Activated T-cell treated with anti-CD3 and anti-CD28 coated beads, Interleukin-2, amount 50 U/mL, for 72 hours (primary cell): ENCODE data around the gene STAB1. TPM values are rescaled to one million over a fixed set of nuclear protein-coding genes. Genes with fewer than 3 reads are reported as not detected.

ENCODE experiments used
- ATAC-seq, 2 donors: fragments of 150-1000 bp; cut with Tn5 transposase; replicated peaks in 1 of 2; 2 replicates each; pipeline ENCODE4 v1.10.0; 2021; ENCODE audit warnings: moderate library complexity in 2 of 2, mild to moderate bottlenecking in 1 of 2
- DNase-seq, 2 donors: peaks; one replicate each; pipeline ENCODE4 v3.0.0; 2021 to 2022; ENCODE audit warnings: mixed read lengths in 1 of 2
- H3K27ac Mint-ChIP-seq: one replicate; pipeline ENCODE4 v1.8.0; 2022; ENCODE audit warnings: mild to moderate bottlenecking, moderate library complexity, mixed read lengths
- H3K27me3 Mint-ChIP-seq: one replicate; pipeline ENCODE4 v1.8.0; 2022; ENCODE audit warnings: low read depth, mixed read lengths
- H3K36me3 Mint-ChIP-seq, 2 donors: one replicate each; pipeline ENCODE4 v1.8.0; 2022; ENCODE audit warnings: mixed read lengths in 2 of 2, mild to moderate bottlenecking in 1 of 2; ENCODE audit not compliant: insufficient read depth in 2 of 2
- H3K4me1 Mint-ChIP-seq: one replicate; pipeline ENCODE4 v1.8.0; 2022; ENCODE audit warnings: low read depth, mixed read lengths
- H3K4me3 Mint-ChIP-seq, 2 donors: one replicate each; pipeline ENCODE4 v1.8.0; 2022; ENCODE audit warnings: mild to moderate bottlenecking in 2 of 2, mixed read lengths in 2 of 2, moderate library complexity in 2 of 2
- H3K9me3 Mint-ChIP-seq, 2 donors: one replicate each; pipeline ENCODE4 v1.8.0; 2022; ENCODE audit warnings: mixed read lengths in 2 of 2
- total RNA-seq, 2 donors: library from RNA; stranded (reverse); gene quantifications; one replicate each; pipeline ENCODE4 v1.2.3, GENCODE V29; 2022

Gene STAB1
- total RNA-seq, 2 donors from 2014 or later = 0.12 to 0.19 TPM

DNA sequence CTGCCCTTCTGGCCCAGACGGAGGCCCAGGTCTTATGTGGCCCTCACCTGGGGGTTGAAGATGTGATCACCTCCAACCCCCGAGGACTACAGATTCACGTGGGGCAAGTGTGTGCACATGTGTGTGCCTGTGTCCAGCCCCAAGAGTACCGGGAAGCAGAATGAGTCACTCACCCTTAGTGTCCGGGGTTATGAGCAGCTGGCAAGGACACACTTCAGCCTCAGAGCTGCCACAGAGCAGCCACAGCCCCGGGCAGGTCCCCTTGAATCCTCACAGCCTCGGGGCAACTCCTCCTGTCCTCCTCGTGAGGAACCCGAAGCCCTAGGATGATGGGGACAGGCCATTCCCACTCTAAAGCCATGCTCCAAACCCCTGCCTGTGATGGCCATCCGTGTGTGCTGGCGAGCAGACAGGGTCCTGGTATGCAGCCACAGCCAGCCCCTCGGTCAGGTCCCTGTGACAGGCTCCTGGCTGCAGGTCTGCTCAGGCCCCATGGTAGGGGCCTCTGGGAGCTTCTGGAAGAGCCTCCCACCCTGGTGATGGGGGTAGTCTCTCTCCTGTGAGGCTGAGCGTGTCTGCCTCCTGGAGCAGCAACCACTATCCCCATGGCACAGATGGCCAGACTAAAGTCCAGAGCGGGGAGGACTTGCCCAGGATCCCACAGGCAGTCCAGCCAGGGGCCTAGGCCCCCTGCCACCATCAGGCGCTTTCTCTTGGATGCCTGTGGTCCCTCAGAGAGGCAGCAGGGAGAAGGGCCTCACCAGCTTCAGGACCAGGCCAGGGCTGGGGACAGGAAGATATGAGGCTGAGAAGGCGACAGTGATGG, 852 bp downstream of the STAB1 start:
- no peaks in the 10 kb centered on the region for H3K27me3 Mint-ChIP-seq
- no peaks in the 10 kb centered on the region for H3K9me3 Mint-ChIP-seq
- H3K36me3 Mint-ChIP-seq = no peaks in the 10 kb centered on the region
- no peak overlapping the region for H3K4me3 Mint-ChIP-seq
- H3K27ac Mint-ChIP-seq = no peak overlapping the region
- no peak for ATAC-seq
- DNase-seq = no peak
- peaks cover 11% of the 10 kb centered on the region for H3K4me1 Mint-ChIP-seq

DNA sequence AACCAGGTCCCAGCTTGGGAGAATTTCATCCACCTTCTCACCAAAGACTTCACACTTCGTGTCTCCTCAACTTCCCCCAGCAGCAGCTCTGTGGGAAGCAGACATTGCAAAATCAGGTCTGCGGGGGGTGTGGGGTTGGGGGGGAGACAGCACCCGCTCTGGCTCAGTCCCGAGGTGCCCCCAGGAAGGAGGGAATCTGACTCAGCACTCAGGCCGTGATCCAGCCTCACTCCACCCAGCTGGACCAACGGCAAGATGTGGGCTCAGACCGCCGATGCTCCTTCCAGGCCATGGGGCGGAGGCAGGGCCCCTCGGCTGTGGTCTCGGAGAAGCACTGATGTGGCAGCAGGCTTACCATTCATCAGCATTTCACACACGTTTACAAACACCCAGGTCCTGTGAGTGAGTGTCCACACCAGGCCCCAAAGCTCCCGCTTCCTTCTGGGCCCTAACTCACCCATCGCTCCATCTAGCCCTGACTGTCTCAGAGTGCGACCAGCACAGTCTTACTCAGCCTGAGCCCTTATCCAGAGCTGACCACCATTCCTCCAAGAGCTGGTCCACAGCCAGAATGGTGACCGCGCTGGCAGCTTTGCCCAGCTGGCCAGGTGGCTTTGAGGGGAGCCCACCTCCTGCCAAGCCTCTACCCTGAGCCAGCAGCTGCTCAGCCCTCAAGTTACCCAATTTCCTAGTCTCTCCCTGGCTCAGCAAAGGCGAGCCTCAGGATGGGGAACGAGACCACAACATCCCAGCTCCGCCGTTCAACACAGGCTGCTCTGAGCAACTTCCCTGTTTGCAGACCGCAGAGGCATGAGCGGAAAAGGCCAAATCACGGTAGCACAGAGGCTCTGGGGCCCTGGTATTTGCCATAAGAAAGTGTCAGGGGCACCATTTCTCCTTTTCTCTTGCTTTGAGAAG, 3.3 kb downstream of the STAB1 start:
- Mint-ChIP-seq H3K9me3 (no peaks in the 10 kb centered on the region), H3K27ac (no peak overlapping the region), H3K4me3 (no peak overlapping the region), H3K36me3 (no peaks in the 10 kb centered on the region), H3K27me3 (no peaks in the 10 kb centered on the region), H3K4me1 (peaks cover 11% of the 10 kb centered on the region)
- DNase-seq = no peak
- no peak for ATAC-seq

DNA sequence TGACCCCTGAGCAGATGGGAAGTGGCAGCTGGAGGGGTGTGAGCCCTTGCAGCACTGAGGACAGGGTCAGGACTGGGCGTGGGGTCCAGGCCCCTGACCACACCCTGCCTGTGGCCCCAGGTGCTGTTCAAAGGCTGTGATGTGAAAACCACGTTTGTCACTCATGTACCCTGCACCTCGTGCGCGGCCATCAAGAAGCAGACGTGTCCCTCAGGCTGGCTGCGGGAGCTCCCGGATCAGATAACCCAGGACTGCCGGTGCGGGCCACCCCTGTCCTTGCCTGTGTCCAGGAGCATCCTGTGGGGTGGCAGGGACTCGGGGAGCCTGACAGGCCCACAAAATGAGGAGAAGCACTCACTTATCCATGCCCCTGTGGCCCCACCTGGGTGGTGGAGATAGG, 5.9 kb downstream of the STAB1 start:
- no peak overlapping the region for H3K4me3 Mint-ChIP-seq
- H3K27me3 Mint-ChIP-seq = no peaks in the 10 kb centered on the region

DNA sequence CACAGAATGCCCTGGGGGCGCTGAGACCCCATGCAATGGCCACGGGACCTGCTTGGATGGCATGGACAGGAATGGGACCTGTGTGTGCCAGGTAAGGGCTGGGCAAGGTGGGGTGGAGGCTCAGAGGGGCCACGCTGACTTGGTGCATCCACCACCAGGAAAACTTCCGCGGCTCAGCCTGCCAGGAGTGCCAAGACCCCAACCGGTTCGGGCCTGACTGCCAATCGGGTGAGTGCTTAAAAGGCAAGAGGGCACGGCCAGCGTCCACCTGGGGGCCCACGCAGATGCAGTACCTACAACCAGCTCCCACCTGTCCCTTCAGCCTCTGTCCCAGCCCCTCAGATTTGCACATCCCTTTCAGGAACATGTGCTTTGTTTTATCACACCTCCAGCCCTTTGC, 6.9 kb downstream of the STAB1 start:
- H3K4me1 Mint-ChIP-seq = peaks cover 6% of the 10 kb centered on the region
- ATAC-seq (no peak), DNase-seq (no peak)
- no peak overlapping the region for H3K27ac Mint-ChIP-seq
- no peaks in the 10 kb centered on the region for H3K9me3 Mint-ChIP-seq
- H3K4me3 Mint-ChIP-seq = no peak overlapping the region
- no peaks in the 10 kb centered on the region for H3K27me3 Mint-ChIP-seq
- H3K36me3 Mint-ChIP-seq = no peaks in the 10 kb centered on the region

More for the DNA sequence above, 5.9 kb downstream of the STAB1 start:
- Mint-ChIP-seq H3K4me1 (peaks cover 6% of the 10 kb centered on the region), H3K36me3 (no peaks in the 10 kb centered on the region), H3K9me3 (no peaks in the 10 kb centered on the region), H3K27ac (no peak overlapping the region)
- ATAC-seq = no peak
- no peak for DNase-seq

DNA sequence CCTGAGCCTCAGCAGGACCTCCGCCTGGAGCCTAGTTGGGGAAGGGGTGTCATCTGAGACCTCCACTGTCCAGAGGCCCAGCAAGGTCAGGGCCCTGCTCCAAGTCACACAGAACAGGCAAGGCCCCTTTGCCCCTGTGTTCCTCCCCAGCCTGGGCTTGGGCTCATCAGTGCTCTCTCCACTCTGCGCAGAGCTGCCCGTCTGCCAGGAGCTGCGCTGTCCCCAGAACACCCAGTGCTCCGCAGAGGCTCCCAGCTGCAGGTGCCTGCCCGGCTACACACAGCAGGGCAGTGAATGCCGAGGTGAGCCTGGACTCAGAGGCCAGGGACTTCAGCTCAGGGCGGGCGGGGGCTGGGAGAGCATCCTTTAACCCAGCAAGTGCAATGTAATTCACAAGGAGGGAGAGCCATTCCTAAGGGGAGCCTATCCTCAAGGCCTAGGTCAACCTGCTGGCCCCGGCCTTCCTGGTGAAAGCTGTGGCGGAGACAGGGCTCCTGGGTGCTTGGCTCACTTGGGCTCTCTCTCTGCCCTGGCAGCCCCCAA, 7.7 kb downstream of the STAB1 start:
- DNase-seq (no peak), ATAC-seq (no peak)
- Mint-ChIP-seq H3K27me3 (no peaks in the 10 kb centered on the region), H3K9me3 (no peaks in the 10 kb centered on the region), H3K4me3 (no peak overlapping the region), H3K27ac (no peak overlapping the region), H3K36me3 (no peaks in the 10 kb centered on the region), H3K4me1 (peaks cover 6% of the 10 kb centered on the region)

DNA sequence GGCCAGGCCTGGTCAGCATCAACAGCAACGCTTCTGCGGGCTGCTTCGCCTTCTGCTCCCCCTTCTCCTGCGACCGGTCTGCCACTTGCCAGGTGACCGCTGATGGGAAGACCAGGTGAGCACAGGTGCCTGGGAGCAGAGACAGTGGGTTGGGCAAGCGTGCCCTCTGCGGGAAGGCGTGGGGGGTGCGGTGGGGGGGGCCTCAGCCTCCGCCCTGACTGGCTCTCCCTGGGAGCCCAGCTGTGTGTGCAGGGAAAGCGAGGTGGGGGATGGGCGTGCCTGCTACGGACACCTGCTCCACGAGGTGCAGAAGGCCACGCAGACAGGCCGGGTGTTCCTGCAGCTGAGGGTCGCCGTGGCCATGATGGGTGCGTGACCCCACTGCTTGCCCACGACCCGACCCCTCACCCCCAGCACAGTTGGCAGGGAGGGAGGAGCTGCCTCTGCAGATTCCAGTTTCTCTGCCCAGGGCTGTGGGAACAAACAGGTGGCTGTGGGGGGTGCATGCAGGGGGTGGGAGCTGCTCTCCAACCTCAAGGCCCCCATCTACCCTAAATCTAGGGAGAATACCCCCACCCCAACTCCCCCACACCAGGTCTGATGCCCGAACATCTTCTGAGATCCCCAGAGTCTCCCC, 8.8 kb downstream of the STAB1 start:
- Mint-ChIP-seq H3K27me3 (no peaks in the 10 kb centered on the region), H3K27ac (no peak overlapping the region), H3K4me3 (no peak overlapping the region), H3K9me3 (no peaks in the 10 kb centered on the region), H3K4me1 (peaks cover under 1% of the 10 kb centered on the region), H3K36me3 (no peaks in the 10 kb centered on the region)
- ATAC-seq (no peak), DNase-seq (no peak)

DNA sequence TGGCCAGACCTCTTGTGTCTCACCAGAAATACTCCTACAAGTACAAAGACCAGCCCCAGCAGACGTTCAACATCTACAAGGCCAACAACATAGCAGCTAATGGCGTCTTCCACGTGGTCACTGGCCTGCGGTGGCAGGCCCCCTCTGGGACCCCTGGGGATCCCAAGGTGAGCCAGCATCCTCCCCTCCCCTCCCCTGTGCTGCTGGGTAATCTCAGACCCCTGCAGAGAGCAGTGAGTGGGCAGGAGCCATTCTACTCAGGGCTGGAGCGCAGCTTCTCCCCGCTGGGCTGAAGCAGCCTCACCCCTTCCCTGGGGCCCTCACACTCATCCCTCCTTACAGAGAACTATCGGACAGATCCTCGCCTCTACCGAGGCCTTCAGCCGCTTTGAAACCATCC, 9.8 kb downstream of the STAB1 start:
- DNase-seq (no peak), ATAC-seq (no peak)
- no peaks in the 10 kb centered on the region for H3K9me3 Mint-ChIP-seq
- H3K4me3 Mint-ChIP-seq = no peak overlapping the region
- H3K4me1 Mint-ChIP-seq = no peaks in the 10 kb centered on the region
- no peak overlapping the region for H3K27ac Mint-ChIP-seq
- no peaks in the 10 kb centered on the region for H3K36me3 Mint-ChIP-seq
- no peaks in the 10 kb centered on the region for H3K27me3 Mint-ChIP-seq

DNA sequence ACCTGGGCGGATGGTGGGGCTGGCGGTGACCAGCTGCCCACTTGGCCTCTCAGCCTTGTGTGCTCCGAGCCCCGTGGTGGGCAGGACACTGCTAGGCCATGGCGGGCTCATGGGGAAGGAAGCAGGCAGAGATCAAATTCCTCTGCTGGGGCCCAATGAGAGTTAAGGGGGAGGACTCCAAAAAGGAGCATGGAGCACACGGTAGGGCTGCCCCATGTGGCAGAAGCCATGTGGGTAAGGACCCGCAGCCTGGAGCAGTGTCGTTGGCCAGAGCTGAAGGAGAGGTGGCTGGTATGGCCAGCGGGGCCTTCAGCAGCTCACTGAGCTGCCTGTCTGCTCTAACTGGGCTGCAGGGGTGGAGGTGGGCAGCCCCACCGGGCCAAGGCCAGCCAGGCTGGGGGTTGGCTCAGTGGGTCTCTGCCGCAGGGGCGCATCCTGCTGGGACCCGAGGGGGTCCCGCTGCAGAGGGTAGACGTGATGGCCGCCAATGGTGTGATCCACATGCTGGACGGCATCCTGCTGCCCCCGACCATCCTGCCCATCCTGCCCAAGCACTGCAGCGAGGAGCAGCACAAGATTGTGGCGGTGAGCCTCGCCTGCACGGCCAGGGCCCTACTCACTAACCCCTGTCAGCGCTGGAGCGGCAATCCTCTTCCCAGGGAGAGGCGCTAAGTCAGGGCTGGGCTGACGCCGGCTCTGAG, 11.3 kb downstream of the STAB1 start:
- no peaks in the 10 kb centered on the region for H3K4me1 Mint-ChIP-seq
- H3K36me3 Mint-ChIP-seq = no peaks in the 10 kb centered on the region
- no peaks in the 10 kb centered on the region for H3K27me3 Mint-ChIP-seq
- ATAC-seq (no peak), DNase-seq (no peak)
- H3K27ac Mint-ChIP-seq = no peak overlapping the region
- H3K4me3 Mint-ChIP-seq = no peak overlapping the region
- no peaks in the 10 kb centered on the region for H3K9me3 Mint-ChIP-seq

DNA sequence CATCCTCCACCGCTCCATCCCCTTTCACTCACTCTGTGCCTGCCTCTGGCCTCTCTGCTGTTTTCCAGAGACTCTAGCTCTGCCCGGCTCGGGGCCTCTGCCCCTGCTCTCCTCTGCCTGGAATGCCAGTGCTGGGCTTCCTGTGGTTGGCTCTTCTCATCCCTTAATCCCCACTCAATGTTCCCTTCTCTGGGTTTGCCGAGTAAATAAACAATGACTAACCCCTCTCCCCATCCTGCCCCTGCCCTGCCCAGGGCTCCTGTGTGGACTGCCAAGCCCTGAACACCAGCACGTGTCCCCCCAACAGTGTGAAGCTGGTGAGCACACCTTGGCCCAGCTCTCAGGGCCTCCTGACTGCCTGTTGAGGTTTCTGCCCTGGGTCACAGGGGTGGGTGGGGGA, 12.2 kb downstream of the STAB1 start:
- Mint-ChIP-seq H3K9me3 (no peaks in the 10 kb centered on the region), H3K4me3 (no peak overlapping the region), H3K36me3 (no peaks in the 10 kb centered on the region), H3K27me3 (no peaks in the 10 kb centered on the region), H3K4me1 (no peaks in the 10 kb centered on the region), H3K27ac (no peak overlapping the region)
- no peak for ATAC-seq
- no peak for DNase-seq

DNA sequence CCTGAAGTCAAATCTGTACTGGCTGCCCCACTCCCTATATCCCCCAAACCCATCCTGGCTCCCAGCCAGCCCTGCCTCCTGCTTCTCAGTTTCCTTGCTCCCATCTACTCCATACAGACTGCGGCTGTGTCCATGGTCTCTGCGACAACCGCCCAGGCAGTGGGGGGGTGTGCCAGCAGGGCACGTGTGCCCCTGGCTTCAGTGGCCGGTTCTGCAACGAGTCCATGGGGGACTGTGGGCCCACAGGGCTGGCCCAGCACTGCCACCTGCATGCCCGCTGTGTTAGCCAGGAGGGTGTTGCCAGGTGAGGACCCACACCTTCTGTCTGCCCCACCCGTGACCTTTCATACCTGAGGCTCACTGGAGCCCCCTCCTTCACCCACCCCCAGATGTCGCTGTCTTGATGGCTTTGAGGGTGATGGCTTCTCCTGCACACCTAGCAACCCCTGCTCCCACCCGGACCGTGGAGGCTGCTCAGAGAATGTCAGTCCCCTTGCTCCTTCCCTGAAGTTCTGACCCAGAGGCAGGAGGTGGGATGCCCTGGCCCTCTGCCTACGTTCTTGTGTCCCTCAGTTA, 14.7 kb downstream of the STAB1 start:
- no peaks in the 10 kb centered on the region for H3K4me1 Mint-ChIP-seq
- DNase-seq (no peak), ATAC-seq (no peak)
- no peaks in the 10 kb centered on the region for H3K36me3 Mint-ChIP-seq
- no peaks in the 10 kb centered on the region for H3K9me3 Mint-ChIP-seq
- no peak overlapping the region for H3K27ac Mint-ChIP-seq
- no peaks in the 10 kb centered on the region for H3K27me3 Mint-ChIP-seq
- H3K4me3 Mint-ChIP-seq = no peak overlapping the region

DNA sequence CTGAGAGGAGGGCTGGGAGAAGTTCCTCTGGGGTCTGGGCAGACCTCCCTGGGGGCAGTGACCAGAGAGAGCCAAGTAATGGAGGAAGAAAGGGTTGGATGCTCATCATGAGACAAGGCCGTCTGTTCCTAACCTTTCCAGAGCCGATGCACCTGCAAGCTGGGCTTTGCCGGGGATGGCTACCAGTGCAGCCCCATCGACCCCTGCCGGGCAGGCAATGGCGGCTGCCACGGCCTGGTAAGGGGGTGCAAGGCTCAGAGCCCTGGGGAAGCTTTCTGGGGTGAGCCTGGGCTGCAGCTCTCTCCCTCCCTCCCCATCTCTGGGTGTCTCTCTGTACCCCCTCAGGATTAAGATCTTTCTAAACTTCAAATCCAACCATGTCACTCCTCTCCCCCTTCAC, 16.4 kb downstream of the STAB1 start:
- Mint-ChIP-seq H3K27me3 (no peaks in the 10 kb centered on the region), H3K27ac (no peak overlapping the region), H3K9me3 (no peaks in the 10 kb centered on the region), H3K4me1 (no peaks in the 10 kb centered on the region), H3K4me3 (no peak overlapping the region), H3K36me3 (no peaks in the 10 kb centered on the region)
- no peak for DNase-seq
- ATAC-seq = no peak

DNA sequence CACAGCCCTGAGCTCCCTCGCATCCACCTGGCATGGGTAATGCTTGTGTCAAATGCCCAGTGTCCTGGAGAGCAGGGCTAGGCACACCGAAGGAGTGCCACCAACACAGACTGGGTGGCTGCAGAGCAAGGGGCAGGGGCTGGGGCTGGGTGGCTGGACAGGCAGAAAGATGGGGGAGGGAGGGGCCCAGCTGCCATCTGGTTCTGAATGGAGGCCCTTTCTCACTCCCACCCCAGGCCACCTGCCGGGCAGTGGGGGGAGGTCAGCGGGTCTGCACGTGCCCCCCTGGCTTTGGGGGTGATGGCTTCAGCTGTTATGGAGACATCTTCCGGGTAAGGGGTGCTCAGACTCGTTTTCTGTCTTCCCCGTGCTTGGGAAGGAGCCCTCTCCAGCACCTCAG, 17.0 kb downstream of the STAB1 start:
- no peaks in the 10 kb centered on the region for H3K4me1 Mint-ChIP-seq
- H3K27ac Mint-ChIP-seq = no peak overlapping the region
- ATAC-seq (no peak), DNase-seq (no peak)
- H3K27me3 Mint-ChIP-seq = no peaks in the 10 kb centered on the region
- no peaks in the 10 kb centered on the region for H3K36me3 Mint-ChIP-seq
- no peaks in the 10 kb centered on the region for H3K9me3 Mint-ChIP-seq
- H3K4me3 Mint-ChIP-seq = no peak overlapping the region
